GM12891 (cell line): Measurements from ENCODE around the gene KCNMA1.

Experiments
- POLR2A ChIP-seq: IDR thresholded peaks from 2 replicates; pipeline ENCODE4 v1.6.1; 2011; ENCODE audit warnings: low read depth, low read length, control low read depth
- POLR2AphosphoS5 ChIP-seq: IDR thresholded peaks from 2 replicates; pipeline ENCODE4 v1.6.1; 2011; ENCODE audit warnings: low read depth, low read length, control low read depth

GRCh38 chr10:77348082-77348481 lies 289.5 kb downstream of the KCNMA1 start:
- TF ChIP-seq POLR2AphosphoS5 (no peak), POLR2A (no peak)
